SKM-1 treated with dmso at 0.1 percent for 144 hours (cell line): Measurements from ENCODE around the gene CCDC92B.

Source experiments
- DNase-seq: peaks from one replicate; lab custom pipeline; 2025; ENCODE audit not compliant: unreplicated experiment; lab: John Stamatoyannopoulos, UW

Gene CCDC92B

DNA sequence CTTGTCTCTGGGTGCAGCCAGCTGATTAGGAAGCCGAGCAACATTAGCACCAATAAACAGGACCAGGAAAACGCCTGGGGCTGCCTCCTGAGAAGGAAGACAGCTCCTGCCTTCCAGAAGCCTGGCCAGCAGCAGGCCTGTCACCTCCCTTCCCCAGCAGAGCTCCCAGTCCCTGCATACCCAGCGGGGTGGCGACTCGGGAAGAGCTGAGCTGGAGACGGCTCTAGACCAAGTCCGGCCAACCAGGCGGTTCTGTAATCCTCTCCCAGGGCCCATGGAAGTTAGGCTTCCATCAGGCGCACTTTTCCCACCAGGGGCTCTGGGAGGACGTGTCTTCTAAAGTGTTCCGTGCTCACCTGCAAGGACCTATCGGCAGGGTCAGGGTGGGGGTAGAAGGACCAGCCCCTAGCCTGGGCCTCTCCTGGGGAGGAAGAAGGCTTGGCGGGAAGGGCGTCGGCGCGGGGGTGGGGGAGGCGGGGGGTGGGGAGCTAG is 25.9 kb downstream of the CCDC92B start:
- DNase-seq: no peak

DNA sequence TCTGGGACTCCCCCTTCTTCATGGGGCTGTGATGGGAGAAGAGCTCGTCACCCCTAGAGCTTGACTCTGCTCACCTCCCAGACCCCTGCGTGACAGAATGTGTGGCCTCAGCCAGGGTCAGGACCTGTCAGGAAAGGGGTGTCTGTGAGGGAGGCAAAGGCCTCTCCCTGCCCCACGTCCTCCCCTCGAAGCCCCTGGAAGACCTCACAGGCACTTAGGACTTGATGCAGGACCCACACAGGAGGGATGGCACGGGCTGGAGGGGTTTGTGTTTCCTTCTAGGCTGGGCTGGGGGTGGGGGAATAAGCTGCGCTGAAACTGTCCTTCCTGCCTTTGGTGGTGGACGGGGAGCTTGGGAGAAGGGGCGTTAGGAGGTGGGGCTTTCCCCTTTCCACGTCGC is 26.8 kb downstream of the CCDC92B start:
- DNase-seq: no peak

DNA sequence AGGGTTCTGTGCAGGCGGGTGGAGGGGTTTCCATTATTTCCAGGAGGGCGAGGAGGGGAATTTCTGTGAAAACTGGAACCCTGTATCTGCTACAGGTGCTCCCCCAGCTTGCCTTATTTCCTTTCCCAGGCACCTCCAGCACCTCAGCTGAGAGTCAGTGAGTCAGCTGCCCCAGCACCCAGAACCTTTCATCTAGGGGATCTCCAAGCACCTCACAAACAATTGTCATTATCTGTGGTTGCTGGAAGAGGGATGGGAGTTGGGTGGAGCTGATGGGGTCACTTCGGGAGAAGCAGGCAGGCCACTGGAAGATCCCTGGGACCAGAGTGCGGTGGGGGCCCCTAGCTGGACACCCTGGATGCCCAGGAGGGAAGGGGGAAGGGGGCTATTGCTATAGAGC is 27.8 kb downstream of the CCDC92B start:
- no peak for DNase-seq

DNA sequence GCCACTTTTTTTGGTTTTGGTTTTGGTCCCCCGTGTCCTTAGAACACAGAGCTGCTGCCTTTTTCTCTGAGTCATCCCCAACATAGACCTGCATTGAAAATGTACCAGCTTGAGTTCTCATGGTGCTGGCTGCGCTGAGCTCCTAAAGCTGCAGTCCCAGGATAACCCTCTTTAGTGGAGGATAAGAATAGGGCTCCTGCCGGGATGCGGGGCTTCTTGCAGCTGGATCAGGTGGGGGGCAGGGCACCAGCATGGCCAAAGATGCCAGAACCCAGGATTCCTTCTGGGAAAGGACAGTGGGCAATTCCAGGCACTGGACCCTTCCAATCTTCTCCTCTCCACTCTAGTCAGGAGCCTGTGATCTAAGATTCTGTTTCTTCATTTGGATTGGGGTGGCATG is 29.6 kb downstream of the CCDC92B start:
- no peak for DNase-seq

DNA sequence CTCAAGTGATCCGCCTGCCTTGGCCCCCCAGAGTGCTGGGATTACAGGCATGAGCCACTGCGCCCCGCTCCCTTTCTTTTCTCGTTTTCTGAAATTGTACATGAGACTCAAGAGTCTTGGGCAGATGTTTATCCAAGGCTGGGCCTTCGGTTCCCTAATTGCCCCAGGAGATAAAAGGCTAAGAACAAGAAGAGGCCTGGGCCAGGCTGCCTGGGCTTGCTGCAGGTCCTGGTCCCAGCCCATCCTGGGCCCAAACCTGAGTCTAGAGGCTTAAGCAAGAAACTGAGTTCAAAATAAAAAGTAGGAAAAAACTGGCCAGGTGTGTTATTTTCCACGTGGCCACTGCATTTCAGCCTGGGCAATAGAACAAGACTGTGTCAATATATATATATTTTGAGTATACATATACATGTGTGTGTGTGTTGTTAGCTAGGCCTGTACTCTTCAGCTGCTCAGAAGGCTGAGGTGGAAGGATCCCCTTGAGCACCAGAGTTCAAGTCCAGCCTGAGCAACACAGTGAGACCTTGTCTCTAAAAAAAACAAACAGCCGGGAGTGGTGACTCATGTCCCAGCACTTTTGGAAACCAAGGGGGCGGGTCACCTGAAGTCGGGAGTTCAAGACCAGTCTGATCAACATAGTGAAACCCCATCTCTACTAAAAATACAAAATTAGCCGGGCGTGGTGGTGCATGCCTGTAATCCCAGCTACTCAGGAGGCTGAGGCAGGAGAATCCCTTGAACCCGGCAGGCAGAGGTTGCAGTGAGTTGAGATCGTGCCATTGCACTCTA is 31.1 kb downstream of the CCDC92B start:
- DNase-seq: no peak

DNA sequence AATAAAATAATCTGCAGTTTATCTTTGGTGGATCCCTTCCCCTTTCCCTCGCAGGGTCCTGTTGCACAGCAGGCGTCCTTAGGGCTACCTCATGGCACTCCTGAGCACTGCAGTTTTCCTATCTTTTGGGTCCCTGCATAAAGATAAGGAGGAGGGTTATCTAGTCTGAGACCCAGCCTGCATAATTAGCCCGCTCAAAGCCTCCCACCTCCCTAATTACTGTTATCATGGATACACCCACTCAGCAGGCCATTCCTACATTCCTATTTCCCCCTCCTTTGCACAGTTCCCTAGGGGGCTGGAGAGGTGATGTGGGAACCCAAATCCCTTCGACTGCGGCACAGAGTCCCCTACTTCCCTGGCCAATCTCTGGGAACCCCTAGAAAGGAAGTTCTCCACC is 32.8 kb downstream of the CCDC92B start:
- no peak for DNase-seq

DNA sequence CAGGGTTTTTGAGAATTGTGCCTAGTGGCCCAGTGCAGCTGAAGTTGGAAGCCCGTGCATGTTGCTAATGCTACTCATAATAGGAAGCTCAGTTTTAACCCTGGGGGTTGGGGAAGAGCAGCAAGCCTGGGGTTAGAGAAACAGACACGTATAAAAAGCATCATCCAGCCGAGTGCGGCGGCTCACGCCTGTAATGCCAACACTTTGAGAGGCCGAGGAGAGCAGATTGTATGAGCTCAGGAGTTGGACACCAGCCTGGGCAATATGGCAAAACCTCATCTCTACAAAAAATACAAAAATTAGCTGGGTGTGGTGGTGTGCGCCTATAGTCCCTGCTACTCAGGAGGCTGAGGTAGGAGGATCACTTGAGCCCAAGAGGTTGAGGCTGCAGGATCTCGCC is 35.6 kb downstream of the CCDC92B start:
- DNase-seq: no peak

DNA sequence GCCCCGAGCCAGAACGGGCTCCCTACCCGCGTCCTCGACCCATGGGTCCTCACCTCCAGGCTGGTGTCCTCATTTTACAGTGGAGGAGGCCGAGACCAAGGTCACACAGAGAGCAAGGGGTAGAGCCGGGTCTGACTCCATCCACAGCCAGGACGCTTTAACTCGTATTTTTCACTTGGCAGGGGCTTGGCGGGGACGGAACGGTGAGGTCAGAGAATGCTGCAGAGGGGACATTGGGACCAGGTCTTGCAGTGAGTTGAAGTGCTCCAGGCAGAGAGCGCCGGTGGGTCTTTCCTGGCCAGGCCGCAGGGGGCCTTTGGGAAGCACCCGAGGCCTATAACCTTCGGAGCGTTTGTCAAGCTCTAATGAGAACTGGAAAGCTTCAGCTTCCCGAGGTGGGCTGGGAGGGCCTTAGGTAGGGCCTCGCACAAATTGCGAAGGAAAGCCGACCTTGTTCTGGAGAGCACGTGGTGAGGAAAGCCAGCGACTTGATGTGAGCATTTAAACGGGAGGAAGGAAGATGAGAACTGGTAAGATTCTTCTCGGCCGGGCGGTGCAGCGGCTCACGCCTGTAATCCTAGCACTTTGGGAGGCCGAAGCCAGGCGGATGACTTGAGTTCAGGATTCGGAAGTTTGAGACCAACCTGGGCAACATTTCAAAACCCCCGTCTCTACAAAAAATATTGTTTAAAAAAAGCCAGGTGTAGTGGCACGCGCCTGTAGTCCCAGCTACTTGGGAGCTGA is 37.0 kb downstream of the CCDC92B start:
- DNase-seq: no peak

DNA sequence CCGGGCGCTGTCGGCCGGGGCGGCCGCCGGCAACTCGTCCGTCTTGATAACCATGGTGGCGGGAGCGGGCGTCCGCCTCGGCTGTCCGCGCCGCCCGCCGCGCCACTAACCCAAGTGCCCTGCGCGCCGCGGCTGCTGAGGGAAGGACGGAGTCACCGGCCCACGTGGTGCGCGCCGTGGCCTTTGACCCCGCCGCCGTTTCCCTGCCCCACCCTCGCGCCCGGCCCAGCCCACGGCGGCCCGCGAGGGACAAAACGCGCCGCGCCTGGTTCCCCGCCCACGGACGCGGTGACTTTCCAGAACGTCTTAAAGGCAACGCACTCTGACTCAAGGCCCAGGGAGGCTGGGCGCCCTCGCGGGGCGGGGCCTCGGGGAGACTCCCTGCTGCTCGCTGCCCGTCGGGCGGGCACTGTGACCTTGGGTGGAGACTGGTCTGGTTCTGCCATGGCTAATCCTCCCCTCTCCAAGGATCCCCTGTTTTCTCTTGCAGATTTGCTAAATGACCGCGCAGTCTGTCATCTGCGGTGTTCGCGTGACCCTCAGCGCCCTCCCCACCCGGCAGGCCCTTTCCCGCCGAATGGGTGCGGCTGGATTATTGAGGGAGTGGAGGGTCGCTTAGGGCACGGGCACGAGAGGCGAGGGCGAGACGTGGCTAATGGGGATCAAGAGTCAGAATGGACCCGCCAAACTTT is 37.7 kb downstream of the CCDC92B start, which contains the start of gene CLUH:
CLUH (minus strand) TSS at position 157 of the 692 bp plus-strand sequence; CDS start at position 54, 103 bp downstream.
- peak; percentile 72 for DNase-seq

DNA sequence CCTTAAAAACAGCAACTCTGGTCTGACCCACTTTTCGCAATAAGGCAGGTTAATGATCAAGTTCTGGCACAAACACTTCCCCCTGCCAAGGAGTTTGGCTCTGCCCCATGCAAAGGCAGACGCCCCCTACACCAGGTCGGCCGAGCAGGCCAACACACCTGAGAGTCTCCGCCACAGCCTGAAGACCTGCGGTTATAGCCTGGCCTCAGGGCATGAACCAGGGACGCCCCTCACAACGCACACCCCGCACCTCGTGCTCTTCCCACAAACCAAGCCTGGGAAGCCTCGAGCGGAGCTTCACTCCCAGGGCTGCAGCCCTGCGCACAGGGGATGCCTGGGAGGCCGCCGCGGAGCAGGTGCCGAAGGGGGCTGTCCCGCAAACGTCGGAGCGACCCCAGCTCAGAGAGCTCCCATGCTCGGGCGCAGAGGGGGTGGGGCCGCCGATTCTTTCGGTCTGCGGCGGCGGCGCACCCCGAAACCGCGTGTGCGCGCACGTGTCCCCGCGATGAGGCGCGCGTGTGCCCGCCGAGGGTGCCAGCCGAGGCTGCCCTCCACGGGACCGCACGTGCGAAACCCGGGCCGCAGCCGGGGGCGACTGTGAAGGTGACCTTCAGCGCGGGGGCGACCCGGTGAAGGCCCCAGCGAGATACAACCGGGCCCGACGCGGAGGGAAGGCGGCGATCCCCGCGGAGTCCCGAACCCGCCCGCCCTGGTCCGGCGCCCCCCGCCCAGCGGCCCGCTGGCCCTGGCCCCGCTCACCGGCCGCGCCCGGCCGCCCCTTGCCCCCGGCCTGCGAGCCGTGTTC is 38.4 kb downstream of the CCDC92B start:
- no peak for DNase-seq

DNA sequence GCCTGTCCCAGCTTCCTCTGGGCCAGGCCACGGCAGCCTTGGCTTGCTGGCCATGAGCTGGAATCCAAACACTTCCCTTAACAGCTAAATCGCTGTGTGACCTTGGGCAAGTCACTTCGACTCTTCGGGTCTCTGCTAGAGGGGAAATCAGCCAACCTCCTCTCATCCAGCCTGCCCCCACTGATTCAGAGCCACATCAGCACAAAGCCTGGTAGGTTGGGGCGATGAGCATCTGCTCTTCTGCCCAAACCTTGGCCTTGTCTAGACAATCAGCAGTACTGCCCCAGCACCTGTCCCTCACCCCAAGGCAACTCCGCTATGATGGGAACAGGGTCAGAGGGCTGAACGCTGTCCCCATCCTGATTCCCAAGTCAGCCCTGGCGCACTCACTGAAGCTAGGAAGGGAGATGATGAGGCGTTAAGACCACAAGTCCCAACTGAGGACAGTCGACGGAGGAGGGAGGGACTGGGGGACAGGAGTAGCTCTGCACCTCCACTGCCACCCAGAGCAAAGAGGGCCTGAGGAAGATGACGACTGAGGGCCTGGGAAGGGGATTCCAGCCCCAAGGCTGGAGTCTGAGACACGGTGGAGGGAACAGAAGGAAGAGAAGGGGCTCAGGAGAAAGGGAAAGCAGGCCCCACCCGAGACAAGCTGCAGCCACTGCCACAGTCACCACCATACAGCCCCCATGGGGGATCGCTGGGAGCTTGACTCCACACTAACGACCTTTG is 39.2 kb downstream of the CCDC92B start:
- DNase-seq: no peak

DNA sequence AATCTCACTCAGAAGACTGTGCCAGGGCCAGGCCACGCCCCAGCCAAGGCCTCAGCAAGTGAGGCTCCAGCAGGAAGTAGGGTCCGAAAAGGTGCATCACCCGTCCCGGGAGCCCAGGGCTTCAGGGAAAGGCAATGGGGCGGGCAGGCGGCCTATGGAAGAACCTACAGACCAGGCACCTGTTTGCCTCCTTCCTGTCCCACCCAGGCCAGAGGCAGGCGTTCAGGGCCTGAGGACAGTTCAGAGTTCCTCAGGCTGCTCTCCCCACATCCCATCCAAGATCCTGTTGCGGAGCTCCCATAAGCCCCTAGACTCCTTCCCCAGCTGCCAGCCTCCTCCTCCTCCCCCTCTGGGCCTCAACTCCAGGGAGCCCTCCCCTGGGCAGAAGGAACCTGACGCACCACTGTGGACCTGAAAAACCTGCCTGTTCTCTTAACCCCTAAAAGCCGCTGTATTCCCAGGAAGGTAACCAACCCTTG is 40.2 kb downstream of the CCDC92B start:
- no peak for DNase-seq

DNA sequence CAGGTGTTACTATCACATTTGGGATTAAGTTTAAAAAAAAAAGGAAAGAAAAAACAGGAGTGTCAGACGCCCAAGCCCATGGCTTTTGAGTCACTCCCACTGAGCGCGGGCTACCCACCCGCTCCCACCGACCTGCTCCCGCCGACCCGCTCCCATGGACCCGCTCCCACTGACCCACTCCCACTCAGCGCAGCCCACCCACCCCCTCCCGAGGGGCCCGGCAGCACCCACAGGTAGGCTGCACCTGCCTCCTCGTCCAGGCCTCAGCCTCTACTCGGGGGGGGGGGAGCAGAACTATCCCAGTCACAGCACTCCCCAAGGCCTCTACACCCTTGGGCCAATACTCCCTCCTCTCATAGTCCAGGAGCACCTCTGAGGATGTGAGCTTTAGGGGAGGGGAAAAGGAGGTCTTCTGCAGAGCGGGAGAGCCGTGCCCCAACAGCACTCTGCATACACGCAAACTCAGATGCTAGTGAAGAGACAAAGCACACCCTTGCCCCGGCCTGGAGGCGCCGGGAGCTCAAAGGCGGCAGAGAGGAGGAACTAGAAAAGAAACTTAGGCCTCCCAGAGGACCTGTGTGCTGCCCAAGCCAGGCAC is 40.8 kb downstream of the CCDC92B start:
- no peak for DNase-seq

DNA sequence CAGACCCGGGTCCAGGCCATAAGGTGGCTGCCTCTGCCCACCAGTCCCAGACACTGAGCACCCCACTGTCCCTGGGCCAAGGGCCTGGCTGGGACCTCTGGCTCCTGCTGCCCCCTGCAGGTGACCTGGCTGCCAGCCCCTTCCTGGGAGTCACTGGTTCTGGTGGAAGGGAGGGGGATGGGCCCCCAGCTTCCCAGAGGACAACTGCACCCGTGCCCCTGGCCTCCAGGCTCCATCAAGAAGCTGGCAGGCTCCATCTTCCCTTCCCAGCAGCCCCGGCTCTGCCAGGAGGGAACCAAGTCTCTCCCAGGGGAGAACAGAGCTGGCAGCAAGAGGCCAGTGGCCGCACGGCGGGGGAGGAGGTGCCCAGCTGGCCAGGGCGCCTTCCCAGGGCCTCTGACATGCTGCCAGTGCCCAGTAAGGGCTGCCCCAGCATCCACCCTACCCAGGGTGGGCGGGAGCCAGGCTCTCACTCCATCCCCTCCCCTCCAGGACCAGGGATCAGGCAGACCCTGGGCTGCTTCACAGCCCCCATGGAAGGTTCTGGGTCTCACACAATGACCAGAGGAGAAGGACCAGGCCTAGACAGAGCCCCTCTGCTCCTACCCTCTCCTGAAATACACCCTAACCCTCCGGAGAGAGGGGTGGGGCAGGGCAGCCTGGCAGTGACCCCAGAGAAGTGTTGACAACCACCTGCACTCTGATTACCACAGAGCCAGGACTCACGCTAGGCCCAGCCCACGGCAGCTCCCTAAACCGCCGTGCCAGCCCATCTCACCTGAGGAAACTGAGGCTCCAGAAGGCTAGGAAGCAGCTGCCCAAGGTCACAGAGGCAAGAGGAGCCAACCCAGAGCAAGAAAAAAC is 41.5 kb downstream of the CCDC92B start:
- DNase-seq: no peak

DNA sequence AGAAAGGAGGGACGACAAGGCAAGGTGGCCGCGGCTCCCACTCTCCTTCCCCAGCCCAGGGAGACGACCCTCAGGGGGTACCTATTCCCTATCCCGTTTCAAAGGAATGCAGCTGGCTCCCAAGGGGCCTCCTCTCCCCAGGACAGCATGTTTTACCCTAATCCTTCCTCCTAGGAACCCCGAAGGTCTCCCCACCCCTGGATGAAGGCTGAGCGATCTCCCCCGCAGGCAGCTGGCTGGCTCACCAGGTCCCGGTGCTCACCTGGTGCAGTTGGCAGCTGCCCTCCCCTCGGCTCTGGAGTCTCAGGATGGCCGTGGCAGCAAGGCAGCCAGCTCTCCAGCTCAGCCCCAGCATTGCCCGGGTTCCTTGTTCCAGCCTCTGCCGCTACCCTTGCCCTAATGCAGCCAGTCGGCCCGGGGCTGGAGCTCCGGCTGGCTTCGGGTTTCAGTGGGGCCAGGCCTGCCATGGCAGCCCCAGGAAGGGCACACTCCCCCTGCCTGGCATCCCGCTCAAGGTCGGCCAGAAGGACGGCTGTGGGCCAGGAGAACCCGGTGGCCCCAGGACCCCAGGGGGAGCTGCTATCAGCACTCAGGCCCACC is 42.4 kb downstream of the CCDC92B start:
- DNase-seq: no peak

DNA sequence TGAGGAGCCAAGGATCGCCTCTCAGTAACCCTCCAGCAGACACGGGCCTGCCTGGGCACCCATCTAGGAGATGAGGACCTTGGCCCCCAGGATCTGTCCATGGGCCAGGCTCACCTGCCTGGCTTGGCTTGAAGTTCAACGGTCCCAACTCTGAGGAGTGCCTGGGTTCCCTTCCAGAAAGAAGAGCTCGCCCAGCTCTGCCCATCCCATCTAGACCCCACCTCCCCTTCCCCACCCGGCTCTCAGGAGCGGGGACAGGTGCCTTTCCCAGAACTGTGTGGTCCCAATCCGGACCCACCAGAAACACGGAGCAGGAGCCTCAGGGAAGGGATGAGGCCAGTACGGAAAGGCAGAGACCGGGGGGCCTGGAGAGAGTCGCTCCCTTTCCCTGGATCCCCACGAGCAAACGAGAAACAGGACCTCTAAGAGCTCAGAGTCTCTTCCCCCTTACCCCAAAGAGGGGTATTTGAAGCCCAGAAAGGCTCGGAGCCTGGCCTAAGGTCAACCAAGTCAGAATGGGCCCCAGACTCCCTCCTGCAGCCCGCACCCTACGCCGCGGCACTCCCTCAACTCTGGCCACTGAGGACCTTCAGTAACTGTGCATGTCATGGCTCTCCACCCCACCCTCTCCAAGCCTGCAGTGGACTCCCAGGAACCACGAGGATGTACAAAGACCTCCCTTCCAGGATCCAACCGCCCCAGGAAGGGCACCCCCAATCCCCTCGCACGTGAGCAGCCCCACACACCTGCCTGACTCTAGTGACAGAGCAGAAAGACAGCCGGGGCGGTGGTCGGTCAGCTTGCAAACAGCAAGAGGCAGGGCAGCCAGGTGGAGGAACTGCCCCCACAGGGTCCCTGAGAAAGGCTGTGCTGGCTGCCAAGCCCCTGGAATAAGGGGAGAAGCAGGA is 43.3 kb downstream of the CCDC92B start:
- no peak for DNase-seq

DNA sequence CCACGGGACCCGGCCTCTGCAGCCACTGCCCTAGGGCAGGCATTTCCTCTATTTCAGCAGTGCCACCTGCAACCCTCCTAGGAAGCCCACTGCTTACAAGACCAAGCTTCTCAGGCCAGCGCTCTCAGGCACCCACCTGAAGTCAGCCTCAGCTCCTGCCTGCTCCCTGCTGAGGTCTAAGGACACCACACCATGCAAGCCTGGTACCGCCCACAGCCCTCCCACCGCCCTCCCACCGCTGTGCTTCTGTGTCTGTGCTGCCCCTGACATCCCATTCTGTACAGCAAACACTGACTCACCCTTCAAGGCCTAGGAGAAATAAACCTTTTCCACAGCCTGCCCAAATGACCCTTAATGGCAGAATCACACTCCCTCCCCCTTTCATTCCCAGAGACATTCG is 44.2 kb downstream of the CCDC92B start:
- no peak for DNase-seq
